ACC112 (cell line): ENCODE measurements around the gene PHF21B.
"Not testable (repeated sequence)": the region's sequence is repeated elsewhere in the genome, so short reads cannot be mapped to it uniquely, and the experiment has no call there.

ENCODE experiments used
- H2AFZ ChIP-seq: fragments of 200-600 bp; sonication (generic); one replicate; pipeline ENCODE4 v1.6.0; 2017; ENCODE audit warnings: antibody characterized with exemption, low read length; ENCODE audit not compliant: unreplicated experiment
- H3K27ac ChIP-seq: fragments of 200-600 bp; sonication (generic); 2 replicates; pipeline ENCODE4 v1.5.1; 2014; ENCODE audit warnings: low read depth, mild to moderate bottlenecking, antibody characterized with exemption, low read length, moderate library complexity
- H3K27me3 ChIP-seq: fragments of 200-600 bp; sonication (generic); 2 replicates; pipeline ENCODE4 v1.6.1; 2014; ENCODE audit warnings: mild to moderate bottlenecking, antibody characterized with exemption, low read length, moderate library complexity, mixed read lengths; ENCODE audit not compliant: insufficient read depth
- H3K36me3 ChIP-seq: fragments of 200-600 bp; sonication (generic); 2 replicates; pipeline ENCODE4 v1.6.1; 2016; ENCODE audit warnings: mild to moderate bottlenecking, antibody characterized with exemption, low read length, moderate library complexity, mixed read lengths; ENCODE audit not compliant: insufficient read depth
- H3K4me1 ChIP-seq: fragments of 200-600 bp; sonication (generic); one replicate; pipeline ENCODE4 v1.6.1; 2016; ENCODE audit warnings: low read length, mixed read lengths; ENCODE audit not compliant: insufficient read depth, unreplicated experiment, control insufficient read depth
- H3K4me3 ChIP-seq: fragments of 200-600 bp; sonication (generic); 2 replicates; pipeline ENCODE4 v1.5.1; 2014; ENCODE audit warnings: mild to moderate bottlenecking, low read depth, low read length
- H3K79me2 ChIP-seq: fragments of 200-600 bp; sonication (generic); one replicate; pipeline ENCODE4 v1.6.0; 2016; ENCODE audit warnings: low read length; ENCODE audit not compliant: control insufficient read depth, unreplicated experiment, insufficient read depth

PHF21B gene

DNA sequence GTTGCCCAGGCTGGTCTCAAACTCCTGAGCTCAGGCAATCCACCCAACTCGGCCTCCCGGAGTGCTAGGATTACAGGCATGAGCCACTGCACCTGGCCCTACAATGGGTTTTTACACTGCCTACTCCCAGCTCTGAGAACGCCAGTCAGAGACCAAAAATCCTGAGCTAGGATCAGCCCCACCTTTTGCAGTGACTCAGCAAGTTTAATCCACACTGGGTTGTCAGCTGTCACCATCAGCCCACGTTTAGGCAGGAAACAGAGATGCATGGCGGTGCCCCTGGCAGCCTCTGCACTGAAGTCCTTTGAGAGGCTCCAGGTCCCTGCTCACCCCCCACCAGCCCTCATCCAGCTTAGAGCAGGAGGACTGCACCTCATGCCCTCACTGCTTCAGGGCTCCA, 139.8 kb downstream of the PHF21B start:
- Histone ChIP-seq H2AFZ (no peak overlapping the region), H3K27me3 (no peaks in the 10 kb centered on the region), H3K27ac (no peak overlapping the region), H3K36me3 (no peaks in the 10 kb centered on the region), H3K4me1 (no peaks in the 10 kb centered on the region), H3K79me2 (no peaks in the 10 kb centered on the region), H3K4me3 (no peak overlapping the region)

DNA sequence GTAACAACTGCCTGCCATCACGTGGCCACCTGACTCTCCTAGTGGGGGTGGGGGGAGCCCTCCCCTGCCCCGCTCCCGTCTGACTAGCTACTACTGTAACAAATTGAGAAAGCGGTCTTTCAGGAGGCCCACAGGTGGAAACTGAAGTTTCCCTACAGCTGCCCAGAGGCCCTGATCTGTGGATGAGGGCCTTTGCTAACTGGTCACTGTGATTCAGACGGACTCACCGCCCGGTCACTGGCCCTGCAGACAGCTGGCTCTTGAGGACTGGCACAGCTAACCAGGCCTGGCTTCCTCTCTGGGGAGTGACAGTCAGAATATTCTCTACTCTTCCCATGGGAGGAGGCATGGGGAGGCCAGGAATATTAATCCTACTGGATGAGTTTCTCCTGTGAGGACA, 140.6 kb downstream of the PHF21B start:
- Histone ChIP-seq H3K4me1 (no peaks in the 10 kb centered on the region), H3K4me3 (no peak overlapping the region), H2AFZ (no peak overlapping the region), H3K27ac (no peak overlapping the region), H3K79me2 (no peaks in the 10 kb centered on the region), H3K36me3 (no peaks in the 10 kb centered on the region), H3K27me3 (no peaks in the 10 kb centered on the region)

DNA sequence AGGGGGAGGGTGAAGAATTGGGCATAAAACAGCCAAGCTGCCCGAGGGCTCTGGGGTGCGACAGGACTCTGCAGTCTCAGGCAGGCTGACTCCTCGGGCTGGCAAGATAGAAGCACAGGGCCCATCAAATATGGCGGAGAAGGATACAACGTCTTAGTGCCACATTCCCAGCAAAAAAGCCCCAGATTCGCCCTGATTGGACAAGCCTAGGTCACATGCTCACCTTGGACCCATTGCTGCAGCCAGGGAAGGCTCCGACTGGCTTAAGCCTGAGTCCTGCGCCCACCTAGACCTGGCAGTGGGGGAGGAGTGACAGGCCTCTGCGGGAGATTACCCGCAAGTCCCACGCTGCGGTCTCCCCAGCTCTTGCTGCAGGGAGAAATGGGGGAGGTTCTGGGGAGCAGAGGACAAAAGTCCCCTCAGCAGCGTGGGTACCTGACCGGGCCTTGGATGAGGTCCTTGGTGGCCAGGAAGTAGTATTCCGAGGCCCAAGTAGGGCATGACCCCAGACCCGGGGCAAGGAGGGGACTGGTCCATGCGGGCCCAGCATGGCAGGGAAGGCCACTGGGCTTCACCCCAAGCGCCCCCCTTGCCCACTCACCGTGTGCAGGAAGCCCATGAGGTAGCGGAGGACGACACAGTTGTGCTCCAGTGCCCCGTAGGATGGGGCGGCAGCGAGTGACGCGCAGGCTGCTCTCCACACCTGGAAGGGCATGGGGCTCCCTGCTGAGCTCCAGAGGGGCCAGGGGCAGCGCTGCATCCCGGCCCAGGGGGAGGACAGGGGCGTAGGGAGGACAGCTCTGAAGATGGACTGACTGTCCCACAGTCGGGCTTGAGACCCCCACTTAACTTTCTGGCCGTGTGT, 144.4 kb downstream of the PHF21B start:
- Histone ChIP-seq H3K27ac (no peak overlapping the region), H3K4me3 (no peak overlapping the region), H3K79me2 (no peaks in the 10 kb centered on the region), H2AFZ (no peak overlapping the region), H3K36me3 (no peaks in the 10 kb centered on the region), H3K4me1 (no peaks in the 10 kb centered on the region), H3K27me3 (no peaks in the 10 kb centered on the region)

DNA sequence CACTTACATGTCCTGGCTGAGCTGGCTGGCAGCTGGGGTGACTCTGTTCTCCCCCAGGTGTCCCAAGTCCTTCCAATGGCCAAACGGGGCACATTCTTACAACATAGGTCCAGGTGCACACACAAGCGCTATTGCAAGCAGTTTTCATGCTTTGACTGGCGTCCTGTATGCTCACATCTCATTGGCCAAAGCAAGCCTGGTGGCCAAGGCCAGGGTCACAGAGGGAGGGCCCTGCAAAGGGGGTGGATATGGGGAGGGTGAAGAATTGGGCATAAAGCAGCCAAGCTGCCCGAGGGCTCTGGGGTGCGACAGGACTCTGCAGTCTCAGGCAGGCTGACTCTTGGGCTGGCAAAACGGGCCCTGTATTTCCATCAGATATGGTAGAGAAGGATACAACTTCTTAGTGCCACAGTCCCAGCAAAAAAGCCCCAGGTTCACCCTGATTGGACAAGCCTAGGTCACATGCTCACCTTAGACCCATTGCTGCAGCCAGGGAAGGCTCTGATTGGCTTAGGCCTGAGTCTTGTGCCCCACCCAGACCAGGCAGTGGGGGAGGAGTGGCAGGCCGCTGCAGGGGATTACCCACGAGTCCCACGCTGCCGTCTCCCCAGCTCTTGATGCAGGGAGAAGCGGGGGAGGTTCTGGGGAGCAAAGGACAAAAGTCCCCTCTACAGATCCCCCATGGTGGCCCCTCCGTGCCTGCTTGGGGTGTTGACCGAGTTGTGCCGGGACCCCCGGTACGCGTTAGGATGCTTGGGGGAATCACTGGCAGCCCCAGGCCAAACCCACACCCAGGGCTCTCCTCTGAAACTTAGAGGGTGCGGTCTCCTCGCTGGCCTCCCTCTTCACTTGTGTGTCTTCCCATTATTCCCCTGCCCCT, 146.6 kb downstream of the PHF21B start:
- no peak overlapping the region for H2AFZ ChIP-seq
- no peak overlapping the region for H3K4me3 ChIP-seq
- no peaks in the 10 kb centered on the region for H3K27me3 ChIP-seq
- no peaks in the 10 kb centered on the region for H3K36me3 ChIP-seq
- H3K79me2 ChIP-seq: no peaks in the 10 kb centered on the region
- H3K4me1 ChIP-seq: no peaks in the 10 kb centered on the region
- no peak overlapping the region for H3K27ac ChIP-seq

DNA sequence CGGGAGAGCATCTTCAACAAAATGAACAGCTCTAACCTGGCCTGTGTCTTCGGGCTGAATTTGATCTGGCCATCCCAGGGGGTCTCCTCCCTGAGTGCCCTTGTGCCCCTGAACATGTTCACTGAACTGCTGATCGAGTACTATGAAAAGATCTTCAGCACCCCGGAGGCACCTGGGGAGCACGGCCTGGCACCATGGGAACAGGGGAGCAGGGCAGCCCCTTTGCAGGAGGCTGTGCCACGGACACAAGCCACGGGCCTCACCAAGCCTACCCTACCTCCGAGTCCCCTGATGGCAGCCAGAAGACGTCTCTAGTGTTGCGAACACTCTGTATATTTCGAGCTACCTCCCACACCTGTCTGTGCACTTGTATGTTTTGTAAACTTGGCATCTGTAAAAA, 147.5 kb downstream of the PHF21B start:
- H3K27ac ChIP-seq: no peak overlapping the region
- H3K36me3 ChIP-seq: no peaks in the 10 kb centered on the region
- H3K4me1 ChIP-seq: no peaks in the 10 kb centered on the region
- H2AFZ ChIP-seq: no peak overlapping the region
- H3K27me3 ChIP-seq: no peaks in the 10 kb centered on the region
- no peak overlapping the region for H3K4me3 ChIP-seq
- H3K79me2 ChIP-seq: no peaks in the 10 kb centered on the region

DNA sequence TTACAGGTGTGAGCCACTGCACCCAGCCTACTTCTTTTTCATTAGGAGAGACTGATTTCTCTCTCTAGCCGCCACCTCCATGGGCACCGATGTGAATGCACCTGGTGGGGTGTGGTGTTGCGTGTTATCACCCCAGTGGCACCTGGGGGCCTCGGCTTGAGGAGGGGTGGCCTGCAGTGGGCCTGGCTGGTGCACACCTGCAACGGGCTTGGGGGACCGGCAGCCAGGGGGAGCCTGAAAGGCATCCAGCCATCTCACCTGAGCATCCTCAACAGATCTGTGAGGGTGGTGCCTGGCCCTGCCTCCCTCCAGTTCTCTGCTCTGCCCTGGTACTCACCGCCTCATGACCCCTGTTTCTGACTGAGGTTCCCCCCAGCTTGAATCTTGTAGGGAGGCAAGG, 148.6 kb downstream of the PHF21B start:
- Histone ChIP-seq H2AFZ (no peak overlapping the region), H3K27me3 (no peaks in the 10 kb centered on the region), H3K36me3 (no peaks in the 10 kb centered on the region), H3K4me1 (no peaks in the 10 kb centered on the region), H3K79me2 (no peaks in the 10 kb centered on the region), H3K4me3 (no peak overlapping the region), H3K27ac (no peak overlapping the region)

DNA sequence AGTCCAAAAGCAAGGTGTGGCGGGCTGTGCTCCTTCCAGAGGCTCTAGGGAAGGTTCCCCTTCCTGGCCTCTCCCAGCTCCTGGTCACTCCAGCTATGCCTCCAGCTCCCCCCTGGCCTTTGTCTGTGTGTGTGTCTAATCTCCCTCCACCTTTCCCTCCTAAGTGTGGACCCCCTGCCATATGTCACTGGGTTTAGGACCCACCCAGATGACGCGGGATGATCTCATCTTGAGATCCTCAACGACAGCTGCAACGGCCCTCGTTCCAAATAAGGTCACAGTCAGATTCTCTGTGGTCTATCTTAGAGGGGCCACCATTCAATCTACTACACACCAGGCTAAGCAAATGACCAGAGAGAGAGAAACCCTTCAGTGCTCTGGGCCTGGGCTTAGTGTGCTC, 149.5 kb downstream of the PHF21B start:
- Histone ChIP-seq H3K79me2 (no peaks in the 10 kb centered on the region), H3K4me1 (no peaks in the 10 kb centered on the region), H3K4me3 (no peak overlapping the region), H3K36me3 (no peaks in the 10 kb centered on the region), H2AFZ (no peak overlapping the region), H3K27ac (no peak overlapping the region), H3K27me3 (no peaks in the 10 kb centered on the region)

DNA sequence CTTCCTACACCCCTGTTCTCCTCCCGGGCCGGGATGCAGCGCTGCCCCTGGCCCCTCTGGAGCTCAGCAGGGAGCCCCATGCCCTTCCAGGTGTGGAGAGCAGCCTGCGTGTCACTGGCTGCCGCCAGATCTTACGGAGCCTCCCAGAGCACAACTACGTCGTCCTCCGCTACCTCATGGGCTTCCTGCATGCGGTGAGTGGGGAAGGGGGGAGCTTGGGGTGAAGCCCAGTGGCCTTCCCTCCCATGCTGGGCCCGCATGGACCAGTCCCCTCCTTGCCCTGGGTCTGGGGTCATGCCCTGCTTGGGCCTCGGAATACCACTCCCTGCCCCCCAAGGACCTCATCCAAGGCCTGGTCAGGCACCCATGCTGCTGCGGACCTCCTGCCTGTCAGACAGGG, 150.2 kb downstream of the PHF21B start:
- H3K27ac ChIP-seq: no peak overlapping the region
- no peaks in the 10 kb centered on the region for H3K79me2 ChIP-seq
- no peak overlapping the region for H2AFZ ChIP-seq
- H3K36me3 ChIP-seq: no peaks in the 10 kb centered on the region
- no peak overlapping the region for H3K4me3 ChIP-seq
- H3K4me1 ChIP-seq: no peaks in the 10 kb centered on the region
- H3K27me3 ChIP-seq: no peaks in the 10 kb centered on the region

DNA sequence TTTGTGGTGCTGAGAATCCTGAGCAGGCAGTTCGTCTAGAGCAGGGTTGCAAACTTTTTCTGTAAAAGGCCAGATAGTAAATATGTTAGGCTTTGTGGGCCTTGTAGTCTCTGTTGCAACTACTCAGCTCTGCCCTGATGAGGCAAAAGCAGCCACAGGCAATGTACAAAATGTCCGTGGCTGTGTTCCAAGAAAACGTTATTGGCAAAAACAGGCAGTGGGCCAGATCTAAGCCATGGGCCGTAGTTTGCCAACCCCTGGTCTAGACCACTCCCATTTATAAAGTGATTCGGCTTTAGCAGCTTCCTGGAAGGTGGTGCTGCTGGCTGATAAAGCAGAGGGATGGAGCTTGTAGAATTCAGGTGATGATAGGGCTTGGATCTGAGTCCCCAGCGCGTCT, 151.0 kb downstream of the PHF21B start:
- peak overlapping the region; percentile 41; the same call in 1 of the 2 replicates for H3K27ac ChIP-seq
- H2AFZ ChIP-seq, H3K79me2 ChIP-seq, H3K4me1 ChIP-seq, H3K36me3 ChIP-seq, H3K4me3 ChIP-seq, H3K27me3 ChIP-seq: not testable (repeated sequence)

DNA sequence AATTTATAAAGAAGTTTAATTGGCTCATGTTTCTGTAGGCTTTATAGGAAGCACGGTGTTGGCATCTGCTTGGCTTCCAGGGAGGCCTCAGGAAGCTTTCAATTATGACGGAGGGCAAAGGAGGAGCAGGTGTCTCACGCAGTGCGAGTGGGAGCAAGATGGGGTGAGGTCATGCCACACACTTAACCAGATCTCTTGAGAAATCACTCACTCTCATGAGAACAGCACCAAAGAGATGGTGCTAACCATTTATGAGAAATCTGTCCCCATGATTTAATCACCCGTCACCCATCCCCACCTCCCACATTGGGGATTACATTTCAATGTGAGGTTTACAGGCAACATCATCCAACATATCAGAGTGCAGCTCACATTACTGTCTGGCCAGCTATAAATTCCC, 153.9 kb downstream of the PHF21B start:
- Histone ChIP-seq H3K27me3 (no peaks in the 10 kb centered on the region), H3K79me2 (no peaks in the 10 kb centered on the region), H3K27ac (no peak overlapping the region), H3K4me1 (peaks cover 3% of the 10 kb centered on the region), H2AFZ (no peak overlapping the region), H3K36me3 (no peaks in the 10 kb centered on the region), H3K4me3 (no peak overlapping the region)

DNA sequence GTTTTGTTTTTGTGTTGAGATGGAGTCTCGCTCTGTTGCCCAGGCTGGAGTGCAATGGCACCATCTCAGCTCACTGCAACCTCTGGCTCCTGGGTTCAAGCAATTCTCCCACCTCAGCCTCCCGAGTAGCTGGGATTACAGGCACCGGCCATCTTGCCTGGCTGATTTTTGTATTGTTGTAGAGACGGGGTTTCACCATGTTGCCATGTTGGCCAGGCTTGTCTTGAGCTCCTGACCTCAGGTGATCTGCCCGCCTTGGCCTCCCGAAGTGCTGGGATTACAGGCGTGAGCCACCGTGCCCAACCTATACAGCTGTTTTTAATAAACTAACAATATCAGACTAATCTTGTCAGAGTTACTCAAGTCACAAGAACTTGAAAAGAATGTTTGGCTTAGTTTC, 155.2 kb downstream of the PHF21B start:
- H3K4me1 ChIP-seq, H3K27ac ChIP-seq, H3K27me3 ChIP-seq, H3K36me3 ChIP-seq, H3K79me2 ChIP-seq, H3K4me3 ChIP-seq, H2AFZ ChIP-seq: not testable (repeated sequence)
